ENCODE data around the gene LRP1B. TPM values are rescaled to one million over a fixed set of nuclear protein-coding genes. Genes with fewer than 3 reads are reported as not detected.

The LRP1B gene
- total and polyA plus RNA-seq, 2 of the 8 experiments (the other 6 are each of a cell fraction or from before 2014, with no cell fraction given) = 0.03 TPM; not detected in 1

DNA sequence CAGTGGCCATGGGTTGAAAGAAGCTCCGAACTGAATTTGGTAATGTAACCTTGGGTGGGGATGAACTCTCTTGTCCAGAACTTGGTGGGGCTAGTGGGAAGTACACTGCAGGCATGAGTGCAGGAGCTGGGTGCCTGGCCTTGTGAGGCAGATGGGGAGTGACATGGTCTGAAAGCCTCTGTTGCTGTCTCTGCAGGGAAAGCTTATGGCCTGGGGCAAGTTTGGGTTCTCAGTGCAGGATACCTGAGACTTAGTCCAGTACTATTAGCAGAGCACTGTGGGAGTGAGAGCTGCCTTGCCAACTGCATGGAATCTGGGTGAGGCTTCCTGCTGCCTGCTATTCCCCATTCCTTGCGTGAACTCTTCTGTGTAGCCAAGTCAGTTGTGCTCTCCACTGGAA, 1729.8 kb downstream of the LRP1B start:
- Histone ChIP-seq H3K4me3 (ENCODE audit: extremely low read depth in 1 of 4, insufficient read depth in 2 of 4, low read depth in 3 of 4, low read length in 4 of 4) (no peak overlapping the region), H3K27me3 (replicated peaks in 1 of 4; ENCODE audit: control insufficient read depth in 3 of 4, extremely low read depth in 1 of 4, insufficient read depth in 3 of 4, low read length in 3 of 4) (no peaks in the 10 kb centered on the region), H3K23me2 (ENCODE audit: low read depth, low read length) (no peaks in the 10 kb centered on the region), H2AFZ (ENCODE audit: low read length) (no peak overlapping the region), H3K4me1 (replicated peaks in 1 of 4; ENCODE audit: control insufficient read depth in 3 of 4, insufficient read depth in 4 of 4, low read length in 3 of 4) (no peaks in the 10 kb centered on the region), H3K56ac (replicated peaks; ENCODE audit: insufficient read length, low read depth, low read length) (no peak overlapping the region), H3K79me2 (ENCODE audit: control insufficient read depth in 1 of 2, insufficient read depth in 2 of 2, low read length in 2 of 2) (no peaks in the 10 kb centered on the region), H3K14ac (ENCODE audit: insufficient read length) (no peak overlapping the region), H2BK5ac (ENCODE audit: low read depth, low read length) (no peak overlapping the region), H2AK5ac (ENCODE audit: low read depth, low read length) (no peak overlapping the region), H3K36me3 (ENCODE audit: control insufficient read depth in 2 of 4, insufficient read depth in 4 of 4, low read length in 3 of 4) (no peaks in the 10 kb centered on the region), H4K8ac (ENCODE audit: extremely low read depth, insufficient read depth, low read length) (no peak overlapping the region), H3K4me2 (ENCODE audit: insufficient read depth in 1 of 2, low read depth in 2 of 2, low read length in 2 of 2) (no peak overlapping the region), H4K91ac (replicated peaks; ENCODE audit: insufficient read length, low read length) (no peak overlapping the region), H3K27ac (ENCODE audit: low read depth, low read length) (no peak overlapping the region), H2BK12ac (ENCODE audit: low read depth, low read length) (no peak overlapping the region), H2BK120ac (replicated peaks; ENCODE audit: low read depth, low read length) (no peak overlapping the region), H3K4ac (replicated peaks; ENCODE audit: insufficient read length, low read depth, low read length) (no peak overlapping the region), H3K23ac (ENCODE audit: insufficient read length) (no peak overlapping the region), H4K20me1 (replicated peaks in 1 of 2; ENCODE audit: control insufficient read depth in 1 of 2, insufficient read depth in 2 of 2, low read length in 2 of 2) (no peaks in the 10 kb centered on the region), H2BK15ac (ENCODE audit: low read length) (no peak overlapping the region), H4K5ac (ENCODE audit: insufficient read length, low read depth, low read length) (no peak overlapping the region), H3K9me3 (ENCODE audit: insufficient read depth in 2 of 2, low read depth in 1 of 2, low read length in 1 of 2) (no peaks in the 10 kb centered on the region), H3K18ac (ENCODE audit: extremely low read depth, low read length) (no peak overlapping the region), H2BK20ac (ENCODE audit: low read length) (no peak overlapping the region), H3K79me1 (ENCODE audit: low read depth, low read length) (no peaks in the 10 kb centered on the region), H3K9ac (replicated peaks in 1 of 4; ENCODE audit: extremely low read depth in 1 of 4, low read depth in 3 of 4, low read length in 3 of 4) (no peak overlapping the region)
- 100% methylated on average over 2 of the region's 2 CpGs; no CpG with 5 or more reads in 1 of the 2 experiments for WGBS, 2 experiments (ENCODE audit: extremely low coverage in 1 of 2, insufficient coverage in 1 of 2, insufficient read length in 1 of 2, insufficient replicate concordance in 2 of 2, low coverage in 1 of 2, low lambda C conversion rate in 2 of 2, missing lambda C conversion rate in 1 of 2)
- FAIRE-seq (no peak), DNase-seq (ENCODE audit: low read depth in 1 of 2, low spot score in 2 of 2) (no peak)
- ChIA-PET CTCF (ENCODE audit: partially characterized antibody) (interaction anchor here (0.6 kb wide), 1 partner anchor 1554 kb away, joined by 4 read pairs; no protein-coding TSS in a partner anchor), POLR2A (ENCODE audit: partially characterized antibody) (no interaction called here)
- TF ChIP-seq MAFK (IDR thresholded peaks at IDR 0.05; ENCODE audit: low read depth, low read length) = no peak
- TF ChIP-seq SP4 (IDR thresholded peaks at IDR 0.05; ENCODE audit: low read length) = no peak
- no peak for TF ChIP-seq KDM5A (IDR thresholded peaks at IDR 0.05; ENCODE audit: low read length)
- TF ChIP-seq TAF7 (optimal IDR thresholded peaks at IDR 0.05; ENCODE audit: borderline replicate concordance, low read depth, low read length) = no peak
- no peak for TF ChIP-seq HDAC2 (IDR thresholded peaks at IDR 0.05; ENCODE audit: borderline replicate concordance in 1 of 2, low read depth in 2 of 2, low read length in 2 of 2)
- TF ChIP-seq SIN3A (conservative IDR thresholded peaks at IDR 0.05 in 1 of 2, IDR thresholded peaks at IDR 0.05 in 1 of 2; ENCODE audit: low read depth in 1 of 2, low read length in 2 of 2) = no peak
- TF ChIP-seq CBX5 (IDR thresholded peaks at IDR 0.05; ENCODE audit: low read depth, low read length) = no peak
- TF ChIP-seq BCL11A (IDR thresholded peaks at IDR 0.05; ENCODE audit: low read depth in 2 of 2, low read length in 2 of 2) = no peak
- TF ChIP-seq POLR2A (IDR thresholded peaks at IDR 0.05; ENCODE audit: control extremely low read depth in 1 of 2, low read depth in 2 of 2, low read length in 2 of 2) = no peak
- no peak for TF ChIP-seq SIRT6 (IDR thresholded peaks at IDR 0.05; ENCODE audit: low read length)
- TF ChIP-seq, protein P1, sequence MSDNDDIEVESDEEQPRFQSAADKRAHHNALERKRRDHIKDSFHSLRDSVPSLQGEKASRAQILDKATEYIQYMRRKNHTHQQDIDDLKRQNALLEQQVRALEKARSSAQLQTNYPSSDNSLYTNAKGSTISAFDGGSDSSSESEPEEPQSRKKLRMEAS (IDR thresholded peaks at IDR 0.05) = no peak
- no peak for TF ChIP-seq SP2 (IDR thresholded peaks at IDR 0.05; ENCODE audit: low read length)
- no peak for TF ChIP-seq CTBP2 (IDR thresholded peaks at IDR 0.05; ENCODE audit: borderline replicate concordance, insufficient read depth, insufficient read length, low read length)
- no peak for TF ChIP-seq TAF1 (IDR thresholded peaks at IDR 0.05; ENCODE audit: low read depth, low read length)
- no peak for TF ChIP-seq ZNF274 (IDR thresholded peaks at IDR 0.05; ENCODE audit: borderline replicate concordance, extremely low read depth, low read length)

Data from H1 (cell line).